Ovary (tissue), 3 donors: Measurements from ENCODE around the gene CD209.

Experiments
- EP300 ChIP-seq: sonication (generic); formaldehyde crosslinking; IDR thresholded peaks from one replicate; pipeline ENCODE4 v1.6.1; 2017; ENCODE audit warnings: antibody characterized with exemption
- POLR2A ChIP-seq: fragments of 450-650 bp; IDR thresholded peaks from one replicate; pipeline ENCODE4 v1.6.1; 2017; ENCODE audit warnings: antibody characterized with exemption, mild to moderate bottlenecking, moderate library complexity
- TF ChIP-seq, protein P1 (sequence below), 3 donors: fragments of 450-650 bp in 2 of 3; fragments of 200-600 bp in 1 of 3; IDR thresholded peaks; one replicate each; pipeline versions ENCODE4 v1.5.1 to v1.8.0; 2016 to 2022; ENCODE audit warnings: antibody characterized with exemption in 3 of 3, mild to moderate bottlenecking in 1 of 3
- donor health status: DM: no; HTN: no; CAD: no.

DNA sequence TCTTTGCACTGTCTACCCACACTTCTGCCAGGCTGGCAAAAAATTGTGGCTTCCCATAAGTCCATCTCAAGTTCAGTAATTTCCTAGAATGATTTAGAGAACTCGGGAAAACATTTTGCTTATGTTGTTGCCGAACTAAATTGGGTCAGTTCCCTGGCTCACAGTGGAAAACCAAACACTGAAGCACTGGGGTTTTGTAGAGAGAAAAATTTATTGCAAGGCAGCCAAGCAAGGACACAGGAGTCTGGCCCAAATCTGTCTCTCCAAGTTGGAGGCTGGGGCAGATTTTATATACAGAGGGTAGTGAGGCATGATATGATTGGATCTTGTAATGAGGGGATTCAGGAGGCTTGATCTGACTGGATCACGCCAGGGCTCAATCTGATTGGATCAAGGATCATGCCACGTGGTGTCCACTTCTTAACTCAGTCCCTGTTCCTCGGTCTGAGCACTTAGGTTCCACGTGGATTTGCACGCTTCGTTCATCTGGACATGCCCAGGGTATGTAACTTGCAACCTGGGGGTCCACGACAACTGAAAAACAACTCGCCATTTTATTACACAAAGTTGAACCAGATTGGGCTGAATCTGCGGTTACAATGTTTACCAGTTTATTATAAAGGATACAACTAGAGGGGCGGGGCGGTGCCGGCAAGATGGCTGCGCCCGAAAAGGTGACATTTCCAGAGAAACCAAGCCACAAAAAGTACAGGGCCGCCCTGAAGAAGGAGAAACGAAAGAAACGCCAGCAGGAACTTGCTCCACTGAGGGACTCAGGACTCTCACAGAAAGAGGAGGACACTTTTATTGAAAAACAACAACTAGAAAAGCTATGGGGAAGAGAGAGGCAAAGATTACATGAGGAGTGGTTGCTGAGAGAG, 7.3 kb downstream of the CD209 start:
- TF ChIP-seq, protein P1, sequence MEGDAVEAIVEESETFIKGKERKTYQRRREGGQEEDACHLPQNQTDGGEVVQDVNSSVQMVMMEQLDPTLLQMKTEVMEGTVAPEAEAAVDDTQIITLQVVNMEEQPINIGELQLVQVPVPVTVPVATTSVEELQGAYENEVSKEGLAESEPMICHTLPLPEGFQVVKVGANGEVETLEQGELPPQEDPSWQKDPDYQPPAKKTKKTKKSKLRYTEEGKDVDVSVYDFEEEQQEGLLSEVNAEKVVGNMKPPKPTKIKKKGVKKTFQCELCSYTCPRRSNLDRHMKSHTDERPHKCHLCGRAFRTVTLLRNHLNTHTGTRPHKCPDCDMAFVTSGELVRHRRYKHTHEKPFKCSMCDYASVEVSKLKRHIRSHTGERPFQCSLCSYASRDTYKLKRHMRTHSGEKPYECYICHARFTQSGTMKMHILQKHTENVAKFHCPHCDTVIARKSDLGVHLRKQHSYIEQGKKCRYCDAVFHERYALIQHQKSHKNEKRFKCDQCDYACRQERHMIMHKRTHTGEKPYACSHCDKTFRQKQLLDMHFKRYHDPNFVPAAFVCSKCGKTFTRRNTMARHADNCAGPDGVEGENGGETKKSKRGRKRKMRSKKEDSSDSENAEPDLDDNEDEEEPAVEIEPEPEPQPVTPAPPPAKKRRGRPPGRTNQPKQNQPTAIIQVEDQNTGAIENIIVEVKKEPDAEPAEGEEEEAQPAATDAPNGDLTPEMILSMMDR (IDR thresholded peaks at IDR 0.05), result no peak
- TF ChIP-seq POLR2A (no peak), EP300 (no peak)
